NT2/D1 (cell line): ENCODE results near the gene CMKLR1.

Experiments
- SUZ12 ChIP-seq: IDR thresholded peaks from 2 replicates; pipeline ENCODE4 v1.6.1; 2011; ENCODE audit not compliant: insufficient read length, insufficient read depth; ENCODE audit errors: extremely low read depth
- YY1 ChIP-seq: IDR thresholded peaks from 2 replicates; pipeline ENCODE4 v1.6.1; 2011; ENCODE audit not compliant: insufficient read length, insufficient read depth
- ZNF274 ChIP-seq: IDR thresholded peaks from 2 replicates; pipeline ENCODE4 v1.6.1; 2011; ENCODE audit warnings: mild to moderate bottlenecking, low read depth, low read length

DNA sequence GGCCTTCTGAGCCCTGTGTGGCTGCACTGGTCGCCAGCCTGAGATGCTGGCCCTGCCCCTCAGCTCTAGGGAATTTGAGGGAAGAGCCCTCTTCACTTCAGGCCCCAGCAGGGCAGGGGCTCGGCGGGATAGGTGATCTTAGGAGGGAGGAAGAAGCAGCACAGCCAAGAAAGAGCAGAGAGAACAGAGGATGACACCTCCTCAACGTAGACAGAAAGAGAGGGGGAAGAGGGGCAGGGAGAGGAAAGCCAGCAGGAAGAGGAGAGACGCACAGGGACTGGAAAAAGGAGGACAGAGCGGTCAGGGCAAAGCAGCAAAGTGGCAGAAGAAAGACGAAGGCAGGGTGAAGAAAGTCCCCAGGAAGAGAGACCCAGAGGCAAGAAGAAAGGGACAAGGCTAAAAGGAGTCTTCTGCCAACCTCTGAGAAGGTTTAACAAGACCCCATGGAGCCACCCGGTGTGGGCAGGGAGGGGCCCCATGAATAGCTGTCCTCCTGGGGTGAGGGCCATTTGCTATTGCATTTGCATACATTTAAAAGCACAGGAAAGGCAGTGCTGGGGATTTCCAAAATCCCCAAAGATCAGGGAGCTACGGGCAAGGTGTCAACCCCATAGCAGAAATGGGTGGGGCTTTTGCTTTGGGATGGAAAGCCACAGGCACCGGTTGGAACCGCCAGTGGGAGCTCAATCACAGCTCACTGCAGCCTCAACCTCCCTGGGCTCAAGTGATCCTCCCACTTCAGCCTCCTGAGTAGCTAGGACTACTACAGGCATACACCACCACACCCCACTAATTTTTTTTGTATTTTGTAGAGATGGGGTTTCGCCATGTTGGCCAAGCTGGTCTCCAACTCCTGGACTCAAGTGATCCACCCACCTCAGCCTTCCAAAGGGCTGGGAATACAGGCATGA lies 22.7 kb downstream of the CMKLR1 start:
- TF ChIP-seq SUZ12 (no peak), ZNF274 (no peak), YY1 (no peak)
